ENCODE data around the gene PLEKHJ1.

DNA sequence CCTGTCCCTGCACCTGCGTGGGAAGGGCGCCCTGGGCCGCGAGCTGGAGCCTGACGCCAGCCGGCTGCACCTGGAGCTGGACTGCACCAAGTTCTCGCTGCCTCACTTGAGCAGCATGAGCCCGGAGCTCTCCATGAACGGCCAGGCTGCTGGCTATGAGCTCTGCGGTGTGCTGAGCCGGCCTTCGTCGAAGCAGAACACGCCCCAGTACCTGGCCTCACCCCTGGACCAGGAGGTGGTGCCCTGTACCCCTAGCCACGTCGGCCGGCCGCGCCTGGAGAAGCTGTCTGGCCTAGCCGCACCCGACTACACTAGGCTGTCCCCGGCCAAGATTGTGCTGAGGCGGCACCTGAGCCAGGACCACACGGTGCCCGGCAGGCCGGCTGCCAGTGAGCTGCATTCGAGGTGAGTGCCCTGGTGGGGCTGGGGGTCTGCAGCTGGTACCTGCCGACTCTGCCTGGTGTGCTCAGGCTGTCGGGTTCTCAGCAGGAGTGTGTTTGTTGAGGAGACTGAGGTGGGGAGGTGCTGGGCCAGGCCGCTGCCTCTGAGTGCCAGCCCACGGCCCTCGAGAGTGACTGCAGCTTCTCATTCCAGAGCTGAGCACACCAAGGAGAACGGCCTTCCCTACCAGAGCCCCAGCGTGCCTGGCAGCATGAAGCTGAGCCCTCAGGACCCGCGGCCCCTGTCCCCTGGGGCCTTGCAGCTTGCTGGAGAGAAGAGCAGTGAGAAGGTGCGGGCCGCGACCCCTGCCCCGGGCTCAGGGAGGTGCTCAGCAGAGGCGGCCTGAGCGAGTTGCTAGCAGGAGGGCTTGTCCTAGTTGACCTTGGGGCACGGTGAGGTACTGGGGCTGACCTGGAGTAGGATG is 19.5 kb downstream of the PLEKHJ1 start:
- TF ChIP-seq, protein P1, sequence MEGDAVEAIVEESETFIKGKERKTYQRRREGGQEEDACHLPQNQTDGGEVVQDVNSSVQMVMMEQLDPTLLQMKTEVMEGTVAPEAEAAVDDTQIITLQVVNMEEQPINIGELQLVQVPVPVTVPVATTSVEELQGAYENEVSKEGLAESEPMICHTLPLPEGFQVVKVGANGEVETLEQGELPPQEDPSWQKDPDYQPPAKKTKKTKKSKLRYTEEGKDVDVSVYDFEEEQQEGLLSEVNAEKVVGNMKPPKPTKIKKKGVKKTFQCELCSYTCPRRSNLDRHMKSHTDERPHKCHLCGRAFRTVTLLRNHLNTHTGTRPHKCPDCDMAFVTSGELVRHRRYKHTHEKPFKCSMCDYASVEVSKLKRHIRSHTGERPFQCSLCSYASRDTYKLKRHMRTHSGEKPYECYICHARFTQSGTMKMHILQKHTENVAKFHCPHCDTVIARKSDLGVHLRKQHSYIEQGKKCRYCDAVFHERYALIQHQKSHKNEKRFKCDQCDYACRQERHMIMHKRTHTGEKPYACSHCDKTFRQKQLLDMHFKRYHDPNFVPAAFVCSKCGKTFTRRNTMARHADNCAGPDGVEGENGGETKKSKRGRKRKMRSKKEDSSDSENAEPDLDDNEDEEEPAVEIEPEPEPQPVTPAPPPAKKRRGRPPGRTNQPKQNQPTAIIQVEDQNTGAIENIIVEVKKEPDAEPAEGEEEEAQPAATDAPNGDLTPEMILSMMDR (IDR thresholded peaks at IDR 0.05) = no peak
- TF ChIP-seq POLR2A (IDR thresholded peaks at IDR 0.05) = no peak

All from sigmoid colon (tissue), 3 donors.